T-helper 1 cell treated with Interleukin-12 subunit alpha and Interleukin-12 subunit beta and Interleukin-4 antibody, amounts not matched to agents 30 μg/mL and 1 μg/mL, for 36 hours (primary cell): Measurements from ENCODE around the gene TTN.

ENCODE experiments used
- H3K27ac Mint-ChIP-seq: one replicate; pipeline ENCODE4 v1.8.0; 2021; ENCODE audit warnings: mild to moderate bottlenecking, mixed read lengths
- H3K27me3 Mint-ChIP-seq: one replicate; pipeline ENCODE4 v1.8.0; 2021; ENCODE audit warnings: low read depth, mixed read lengths
- H3K36me3 Mint-ChIP-seq: one replicate; pipeline ENCODE4 v1.8.0; 2021; ENCODE audit warnings: low read depth, mixed read lengths
- H3K4me1 Mint-ChIP-seq: one replicate; pipeline ENCODE4 v1.8.0; 2021; ENCODE audit warnings: low read depth, mixed read lengths
- H3K4me3 Mint-ChIP-seq: one replicate; pipeline ENCODE4 v1.8.0; 2021; ENCODE audit warnings: mild to moderate bottlenecking, moderate library complexity, mixed read lengths
- H3K9me3 Mint-ChIP-seq: one replicate; pipeline ENCODE4 v1.8.0; 2021; ENCODE audit warnings: mixed read lengths

Gene TTN

GRCh38 chr2:178628605-178629004 is 178.6 kb downstream of the TTN start:
- H3K4me3 Mint-ChIP-seq: no peak overlapping the region
- no peaks in the 10 kb centered on the region for H3K36me3 Mint-ChIP-seq
- H3K27me3 Mint-ChIP-seq: no peaks in the 10 kb centered on the region
- no peaks in the 10 kb centered on the region for H3K9me3 Mint-ChIP-seq
- H3K4me1 Mint-ChIP-seq: no peaks in the 10 kb centered on the region
- H3K27ac Mint-ChIP-seq: no peak overlapping the region

DNA sequence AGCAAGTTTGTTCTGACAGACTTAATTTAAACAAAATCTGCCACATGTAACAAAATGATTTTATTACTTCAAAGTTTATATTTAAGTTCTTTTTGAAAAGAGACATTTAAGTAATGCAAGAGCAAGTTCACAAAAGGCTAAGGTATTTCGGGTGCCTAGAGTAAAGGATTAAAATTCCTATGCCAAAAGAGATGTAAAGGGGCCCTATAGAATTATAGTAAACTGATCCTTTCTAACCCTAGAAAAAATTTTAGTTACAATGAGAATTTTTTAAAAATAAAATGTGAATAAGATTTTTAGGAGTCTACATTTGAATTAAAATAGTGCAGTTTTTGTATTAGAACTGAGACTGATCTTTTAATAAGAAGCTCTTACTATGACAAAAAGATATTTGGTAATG is 179.8 kb downstream of the TTN start:
- Mint-ChIP-seq H3K9me3 (no peaks in the 10 kb centered on the region), H3K27ac (no peak overlapping the region), H3K4me1 (no peaks in the 10 kb centered on the region), H3K27me3 (no peaks in the 10 kb centered on the region), H3K36me3 (no peaks in the 10 kb centered on the region), H3K4me3 (no peak overlapping the region)

GRCh38 chr2:178615969-178616368 is 191.3 kb downstream of the TTN start:
- no peaks in the 10 kb centered on the region for H3K27me3 Mint-ChIP-seq
- no peak overlapping the region for H3K27ac Mint-ChIP-seq
- no peaks in the 10 kb centered on the region for H3K4me1 Mint-ChIP-seq
- H3K9me3 Mint-ChIP-seq: no peaks in the 10 kb centered on the region
- H3K4me3 Mint-ChIP-seq: no peak overlapping the region
- peaks cover 7% of the 10 kb centered on the region for H3K36me3 Mint-ChIP-seq

- Mint-ChIP-seq H3K27ac (no peak overlapping the region), H3K27me3 (no peaks in the 10 kb centered on the region), H3K4me3 (no peak overlapping the region), H3K36me3 (peaks cover 12% of the 10 kb centered on the region), H3K4me1 (peaks cover 5% of the 10 kb centered on the region), H3K9me3 (no peaks in the 10 kb centered on the region)
These were observed 204.3 kb downstream of the TTN start for GRCh38 chr2:178602901-178603300.

DNA sequence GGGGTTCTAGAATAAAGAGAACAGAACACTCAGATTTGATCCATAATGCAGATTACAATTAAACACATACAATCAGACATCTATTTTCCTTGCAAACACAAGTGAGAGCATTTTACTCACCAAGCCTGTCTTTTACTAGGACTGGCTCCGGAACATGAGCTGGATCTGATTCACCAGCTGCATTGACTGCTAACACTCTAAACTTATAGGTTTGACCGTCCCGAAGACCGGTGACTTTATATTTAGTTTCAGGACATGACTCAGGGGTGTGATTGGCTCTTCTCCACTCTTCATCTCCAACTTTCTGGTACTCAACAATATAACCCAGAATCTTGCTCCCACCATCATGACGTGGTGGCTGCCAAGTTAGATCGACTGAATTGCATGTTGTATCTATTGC is 214.6 kb downstream of the TTN start:
- no peak overlapping the region for H3K27ac Mint-ChIP-seq

GRCh38 chr2:178589335-178589734 is 217.9 kb downstream of the TTN start:
- Mint-ChIP-seq H3K4me3 (no peak overlapping the region), H3K9me3 (no peaks in the 10 kb centered on the region), H3K27ac (no peak overlapping the region), H3K4me1 (no peaks in the 10 kb centered on the region), H3K27me3 (no peaks in the 10 kb centered on the region), H3K36me3 (peaks cover 17% of the 10 kb centered on the region)

More for the DNA sequence above, 214.6 kb downstream of the TTN start:
- Mint-ChIP-seq H3K4me3 (no peak overlapping the region), H3K9me3 (no peaks in the 10 kb centered on the region), H3K27me3 (no peaks in the 10 kb centered on the region), H3K4me1 (no peaks in the 10 kb centered on the region), H3K36me3 (peaks cover 23% of the 10 kb centered on the region)

DNA sequence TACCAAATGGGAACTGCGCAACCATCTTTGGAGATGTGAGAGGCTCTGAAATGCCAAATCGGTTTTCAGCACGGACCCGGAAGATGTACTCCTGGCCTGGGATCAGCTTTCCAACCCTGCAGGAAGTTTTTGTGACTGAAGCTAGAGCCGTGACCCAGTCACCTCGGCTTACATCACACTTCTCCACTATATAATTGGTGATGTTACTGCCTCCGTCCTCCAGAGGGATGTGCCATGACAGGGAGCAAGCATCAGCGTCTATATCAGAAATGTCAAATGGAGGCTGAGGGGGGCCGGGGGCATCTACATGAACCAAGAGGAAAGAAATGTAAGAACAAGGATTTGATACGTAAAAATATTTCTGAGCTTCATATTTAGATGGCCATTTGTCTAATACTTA is 222.6 kb downstream of the TTN start:
- H3K27ac Mint-ChIP-seq: no peak overlapping the region
- no peak overlapping the region for H3K4me3 Mint-ChIP-seq
- H3K4me1 Mint-ChIP-seq: no peaks in the 10 kb centered on the region
- H3K36me3 Mint-ChIP-seq: peaks cover 6% of the 10 kb centered on the region
- no peaks in the 10 kb centered on the region for H3K9me3 Mint-ChIP-seq
- H3K27me3 Mint-ChIP-seq: no peaks in the 10 kb centered on the region

GRCh38 chr2:178579006-178579405 is 228.2 kb downstream of the TTN start:
- Mint-ChIP-seq H3K27ac (no peak overlapping the region), H3K36me3 (peaks cover 36% of the 10 kb centered on the region), H3K4me3 (no peak overlapping the region), H3K9me3 (peaks cover 3% of the 10 kb centered on the region), H3K27me3 (no peaks in the 10 kb centered on the region), H3K4me1 (no peaks in the 10 kb centered on the region)

DNA sequence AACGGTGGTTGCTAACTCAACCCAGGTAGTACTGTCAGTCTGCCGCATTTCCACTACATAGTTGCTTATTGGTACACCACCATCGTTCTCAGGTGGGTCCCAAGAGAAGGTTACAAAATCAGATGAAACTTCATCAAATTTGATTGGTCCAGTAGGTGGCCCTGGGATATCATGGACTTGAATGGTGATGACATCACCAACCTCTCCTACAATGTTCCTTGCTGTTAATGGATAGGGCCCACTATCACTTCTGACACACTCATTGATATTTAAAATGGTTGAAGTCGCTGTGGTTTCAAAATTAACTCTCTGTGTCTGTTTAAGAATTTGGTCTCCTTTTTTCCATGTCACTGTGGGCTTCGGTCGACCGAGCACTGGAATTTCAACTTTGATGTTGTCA is 232.4 kb downstream of the TTN start:
- Mint-ChIP-seq H3K4me1 (no peaks in the 10 kb centered on the region), H3K4me3 (no peak overlapping the region), H3K27me3 (no peaks in the 10 kb centered on the region), H3K9me3 (peaks cover 22% of the 10 kb centered on the region), H3K36me3 (peaks cover 53% of the 10 kb centered on the region), H3K27ac (no peak overlapping the region)

DNA sequence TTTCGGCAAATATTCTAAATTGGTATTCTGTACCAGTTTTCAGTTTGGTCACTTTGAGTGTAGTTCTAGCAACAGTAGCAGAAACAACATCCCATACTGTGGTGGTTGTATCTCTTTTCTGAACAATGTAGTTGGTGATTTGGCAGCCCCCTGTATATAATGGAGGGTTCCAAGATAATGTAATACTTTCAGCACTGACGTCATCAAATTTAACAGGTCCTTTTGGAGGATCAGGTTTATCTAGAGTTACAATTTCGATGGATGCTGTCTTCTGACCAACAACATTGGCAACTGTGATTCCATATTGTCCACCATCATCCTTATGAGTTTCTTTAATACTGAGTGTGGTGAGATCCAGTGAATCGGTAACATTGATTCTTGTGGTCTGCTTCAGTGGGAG is 239.0 kb downstream of the TTN start:
- Mint-ChIP-seq H3K4me1 (no peaks in the 10 kb centered on the region), H3K27me3 (no peaks in the 10 kb centered on the region), H3K36me3 (peaks cover 61% of the 10 kb centered on the region), H3K4me3 (no peak overlapping the region), H3K27ac (no peak overlapping the region), H3K9me3 (peaks cover 49% of the 10 kb centered on the region)

DNA sequence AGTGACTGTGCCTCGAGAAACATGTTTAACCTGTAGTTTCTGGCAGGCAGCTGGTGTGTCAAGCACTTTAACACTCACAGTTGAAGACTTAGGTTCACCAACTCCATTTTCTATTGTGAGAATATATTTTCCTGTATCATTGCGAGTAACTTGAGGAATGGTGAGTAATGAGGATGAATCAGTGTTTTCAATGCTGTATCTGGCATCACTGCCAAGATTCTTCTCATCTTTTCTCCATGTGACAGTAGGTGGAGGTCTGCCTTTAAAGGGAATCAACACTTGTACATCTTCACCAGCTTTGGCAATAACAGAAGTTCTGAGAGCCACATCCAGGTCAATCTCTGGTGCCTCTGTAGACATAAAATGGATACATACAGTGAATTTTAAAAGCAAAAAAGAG is 254.2 kb downstream of the TTN start:
- no peak overlapping the region for H3K27ac Mint-ChIP-seq
- peaks cover 7% of the 10 kb centered on the region for H3K4me1 Mint-ChIP-seq
- no peaks in the 10 kb centered on the region for H3K27me3 Mint-ChIP-seq
- H3K9me3 Mint-ChIP-seq: no peaks in the 10 kb centered on the region
- H3K36me3 Mint-ChIP-seq: peaks cover 19% of the 10 kb centered on the region
- H3K4me3 Mint-ChIP-seq: no peak overlapping the region

GRCh38 chr2:178550352-178550751 is 256.9 kb downstream of the TTN start:
- H3K4me1 Mint-ChIP-seq: peaks cover 5% of the 10 kb centered on the region
- H3K36me3 Mint-ChIP-seq: peaks cover 34% of the 10 kb centered on the region
- no peak overlapping the region for H3K27ac Mint-ChIP-seq
- no peak overlapping the region for H3K4me3 Mint-ChIP-seq
- peaks cover 3% of the 10 kb centered on the region for H3K9me3 Mint-ChIP-seq
- no peaks in the 10 kb centered on the region for H3K27me3 Mint-ChIP-seq

- Mint-ChIP-seq H3K4me1 (peaks cover 7% of the 10 kb centered on the region), H3K9me3 (peaks cover under 1% of the 10 kb centered on the region), H3K27ac (no peak overlapping the region), H3K27me3 (no peaks in the 10 kb centered on the region), H3K4me3 (no peak overlapping the region), H3K36me3 (peaks cover 52% of the 10 kb centered on the region)
These were observed 264.7 kb downstream of the TTN start for GRCh38 chr2:178542569-178542968.

GRCh38 chr2:178542161-178542560 is 265.1 kb downstream of the TTN start:
- Mint-ChIP-seq H3K4me1 (peaks cover 7% of the 10 kb centered on the region), H3K27ac (no peak overlapping the region), H3K36me3 (peaks cover 50% of the 10 kb centered on the region), H3K27me3 (no peaks in the 10 kb centered on the region), H3K4me3 (no peak overlapping the region), H3K9me3 (no peaks in the 10 kb centered on the region)

DNA sequence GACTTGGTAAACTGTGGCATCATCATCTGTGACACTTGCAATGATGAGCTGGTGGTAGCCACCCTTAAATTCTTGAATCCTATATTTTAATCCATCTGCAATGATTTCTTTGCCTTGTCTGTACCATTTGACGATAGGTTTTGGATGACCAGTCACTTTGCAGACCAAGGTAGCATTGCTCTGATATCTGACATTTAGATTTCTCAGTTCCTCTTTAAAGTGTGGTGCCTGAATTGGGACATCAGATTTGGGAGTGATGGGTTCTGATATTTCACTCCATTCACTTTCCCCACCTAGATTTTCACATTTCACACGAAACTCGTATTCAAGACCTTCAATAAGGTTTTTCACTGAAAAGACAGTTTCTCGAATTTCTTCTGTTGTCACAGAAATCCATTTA is 271.2 kb downstream of the TTN start:
- Mint-ChIP-seq H3K27ac (no peak overlapping the region), H3K4me3 (no peak overlapping the region), H3K36me3 (peaks cover 61% of the 10 kb centered on the region), H3K4me1 (peaks cover 19% of the 10 kb centered on the region), H3K27me3 (no peaks in the 10 kb centered on the region), H3K9me3 (no peaks in the 10 kb centered on the region)

DNA sequence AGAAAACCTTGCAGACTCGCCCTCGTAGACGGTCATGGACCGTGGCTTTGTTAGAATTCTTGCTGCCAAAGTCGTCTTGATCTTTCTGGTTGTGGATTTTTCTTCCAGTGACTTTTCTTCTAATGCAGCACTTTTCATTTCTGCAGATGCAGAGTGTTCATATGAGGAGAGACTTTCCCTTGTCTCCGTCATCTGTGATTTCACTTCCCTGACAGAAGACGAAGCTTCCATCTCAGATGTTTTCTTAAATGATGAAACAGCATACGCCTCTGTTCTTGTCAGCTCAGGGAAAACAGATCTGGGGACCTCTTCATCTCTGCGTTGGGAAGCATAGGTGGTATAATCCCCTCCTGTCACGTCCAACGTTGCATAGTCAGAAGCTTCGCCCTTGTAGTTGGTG is 276.1 kb downstream of the TTN start:
- Mint-ChIP-seq H3K36me3 (peaks cover 51% of the 10 kb centered on the region), H3K27ac (peak overlapping the region; percentile 37), H3K4me3 (no peak overlapping the region), H3K27me3 (no peaks in the 10 kb centered on the region), H3K4me1 (peaks cover 40% of the 10 kb centered on the region), H3K9me3 (no peaks in the 10 kb centered on the region)
